Measurements from ENCODE around the gene NDP. TPM values are rescaled to one million over a fixed set of nuclear protein-coding genes. Genes with fewer than 3 reads are reported as not detected.

The NDP gene, protein sequence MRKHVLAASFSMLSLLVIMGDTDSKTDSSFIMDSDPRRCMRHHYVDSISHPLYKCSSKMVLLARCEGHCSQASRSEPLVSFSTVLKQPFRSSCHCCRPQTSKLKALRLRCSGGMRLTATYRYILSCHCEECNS
- total RNA-seq (1 to 10 TPM in 1 of 2 donors, under 1 TPM in 1; 0.55 to 1.3 TPM), polyA plus RNA-seq (ENCODE audit: insufficient read depth, low read depth, low replicate concordance) (1.8 TPM)
- long read RNA-seq, donor 1, transcript NDP-203 (3 exons, 1,719 nt), result major isoform, 9 of 9 reads
- long read RNA-seq, donor 1, partial matches to known transcripts, result 0 of 9 reads
- long read RNA-seq, donor 1, other reads (novel, unspliced or antisense), result 0 of 9 reads
- long read RNA-seq, donor 2, transcript NDP-203 (3 exons, 1,719 nt), result major isoform, 9 of 9 reads
- long read RNA-seq, donor 2, partial matches to known transcripts, result 0 of 9 reads
- long read RNA-seq, donor 2, other reads (novel, unspliced or antisense), result 0 of 9 reads

DNA sequence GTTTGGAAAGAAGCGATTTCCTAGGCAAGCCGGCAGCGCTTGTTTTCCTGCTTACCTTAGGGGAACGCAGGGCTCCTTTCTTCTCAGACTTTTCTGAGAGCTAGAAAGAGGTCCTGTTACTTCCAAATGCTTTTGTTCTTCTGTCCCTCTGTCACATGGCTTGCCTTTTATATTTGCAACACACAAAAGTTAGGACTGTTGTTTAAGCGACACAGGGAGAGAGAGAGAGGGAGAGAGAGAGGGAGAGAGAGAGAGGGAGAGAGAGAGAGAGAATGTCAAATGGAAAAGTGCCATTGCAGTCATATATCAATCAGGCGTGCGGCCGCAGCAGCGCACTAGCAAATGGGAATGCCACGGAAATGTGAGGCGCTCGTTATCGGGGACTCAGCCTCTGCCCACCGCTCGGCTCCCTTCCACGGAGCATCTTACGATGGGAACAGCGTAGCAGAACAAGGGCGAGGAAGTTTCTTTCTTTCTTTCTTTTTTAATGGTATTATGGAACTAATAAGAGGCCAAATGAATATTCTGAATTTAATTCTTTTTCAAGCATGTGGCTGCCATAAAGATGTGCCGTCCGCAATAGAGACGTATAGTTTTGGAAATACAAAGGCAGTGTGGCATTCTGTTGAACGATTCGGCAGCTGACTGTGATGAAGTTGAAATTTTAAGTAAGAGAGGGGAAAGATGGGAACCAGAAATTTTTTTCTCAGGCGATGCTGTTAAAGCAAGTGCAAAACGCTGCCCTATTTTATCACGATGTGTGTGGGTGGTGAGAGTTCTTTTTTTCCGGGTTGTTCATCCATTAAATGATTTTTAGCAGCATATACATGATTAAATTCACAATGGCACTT lies at the start of gene NDP:
Gene NDP (minus strand): TSS at position 142 of the 851 bp plus-strand sequence. CDS start 14,745 bp downstream, outside the sequence.
- no peaks in the 10 kb centered on the region for H3K27me3 ChIP-seq
- no peaks in the 10 kb centered on the region for H3K4me1 ChIP-seq
- WGBS, 2 donors, result 4 to 5% methylated on average over 25 to 28 of the region's 28 CpGs
- TF ChIP-seq POLR2A (IDR thresholded peaks at IDR 0.05) (no peak), CTCF (IDR thresholded peaks at IDR 0.05) (no peak)
- H3K36me3 ChIP-seq (ENCODE audit: low read depth, missing control alignments), result no peaks in the 10 kb centered on the region
- H3K4me3 ChIP-seq, result peak within 1 kb of the TSS in 1 of 2 donors; percentile 20
- intact Hi-C loops (cut with DNase I; ENCODE audit: low total_unique reads), result no loop called here
- peak within 1 kb of the TSS in 1 of 2 donors; percentile 45 for H3K27ac ChIP-seq
- peak; percentile 17 for DNase-seq
- no peaks in the 10 kb centered on the region for H3K9me3 ChIP-seq

- intact Hi-C loops (cut with DNase I; ENCODE audit: low total_unique reads), result no loop called here
- Histone ChIP-seq H3K4me1 (no peaks in the 10 kb centered on the region), H3K4me3 (no peak overlapping the region), H3K27ac (no peak overlapping the region), H3K36me3 (ENCODE audit: low read depth, missing control alignments) (no peaks in the 10 kb centered on the region), H3K9me3 (no peaks in the 10 kb centered on the region), H3K27me3 (no peaks in the 10 kb centered on the region)
- 69 to 100% methylated on average over 1 to 2 of the region's 2 CpGs for WGBS, 2 donors
- no peak for DNase-seq
- TF ChIP-seq POLR2A (IDR thresholded peaks at IDR 0.05) (no peak), CTCF (IDR thresholded peaks at IDR 0.05) (no peak)
Measured at GRCh38 chrX:44022964-44023363, 49.8 kb upstream of the NDP start.

DNA sequence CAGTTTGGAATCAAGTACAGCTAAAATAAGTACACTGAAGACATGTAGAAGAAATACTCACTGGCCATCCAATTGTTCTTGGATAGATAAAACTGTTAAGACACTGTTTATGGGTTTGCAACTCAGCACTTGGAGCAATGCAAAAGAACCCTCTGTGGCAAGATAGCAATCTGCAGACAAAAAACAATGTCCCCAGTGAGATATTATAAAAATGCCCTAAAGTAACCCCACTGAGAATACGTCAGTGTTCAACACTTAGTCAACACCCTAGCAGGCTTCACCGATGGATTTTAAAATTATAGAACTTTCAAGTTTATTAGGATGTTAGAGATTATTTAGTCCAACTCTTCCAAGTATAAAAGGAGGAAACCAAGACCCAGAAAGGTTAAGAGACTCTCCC lies 47.5 kb upstream of the NDP start:
- Histone ChIP-seq H3K27me3 (no peaks in the 10 kb centered on the region), H3K9me3 (no peaks in the 10 kb centered on the region), H3K4me1 (no peaks in the 10 kb centered on the region), H3K27ac (no peak overlapping the region), H3K4me3 (no peak overlapping the region), H3K36me3 (ENCODE audit: low read depth, missing control alignments) (no peaks in the 10 kb centered on the region)
- DNase-seq, result no peak
- 62 to 68% methylated on average over 2 of the region's 2 CpGs for whole genome bisulfite sequencing, 2 donors
- intact Hi-C loops (cut with DNase I; ENCODE audit: low total_unique reads), result no loop called here
- TF ChIP-seq POLR2A (IDR thresholded peaks at IDR 0.05) (no peak), CTCF (IDR thresholded peaks at IDR 0.05) (no peak)

DNA sequence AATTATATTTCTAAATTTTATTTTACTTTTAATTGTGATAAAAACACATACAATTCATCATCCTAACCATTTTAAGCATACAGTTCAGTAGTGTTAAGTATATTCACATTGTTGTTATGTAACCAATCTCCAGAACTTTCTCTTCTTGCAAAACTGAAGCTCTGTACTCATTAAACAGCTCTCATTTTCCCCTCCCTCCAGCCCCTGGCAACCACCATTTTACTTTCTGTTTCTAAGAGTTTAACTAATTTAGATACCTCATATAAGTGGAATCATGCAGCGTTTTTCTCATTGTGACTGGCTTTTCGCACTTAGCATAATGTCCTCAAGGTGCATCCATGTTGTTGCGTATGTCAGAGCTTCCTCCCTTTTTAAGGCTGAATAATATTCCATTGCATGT lies 46.7 kb upstream of the NDP start:
- H3K4me3 ChIP-seq, result no peak overlapping the region
- no peaks in the 10 kb centered on the region for H3K27me3 ChIP-seq
- H3K27ac ChIP-seq, result no peak overlapping the region
- WGBS, 2 donors, result 90 to 95% methylated on average over 3 of the region's 3 CpGs
- TF ChIP-seq POLR2A (IDR thresholded peaks at IDR 0.05) (no peak), CTCF (IDR thresholded peaks at IDR 0.05) (no peak)
- H3K4me1 ChIP-seq, result no peaks in the 10 kb centered on the region
- DNase-seq, result no peak
- intact Hi-C loops (cut with DNase I; ENCODE audit: low total_unique reads), result no loop called here
- no peaks in the 10 kb centered on the region for H3K36me3 ChIP-seq (ENCODE audit: low read depth, missing control alignments)
- H3K9me3 ChIP-seq, result no peaks in the 10 kb centered on the region
